Neural progenitor cell (in vitro differentiated cells): ENCODE measurements around the gene SLC6A3.

ENCODE experiments used
- CTCF ChIP-seq: fragments of 200-600 bp; sonication (generic); IDR thresholded peaks from 2 replicates; pipeline ENCODE4 v1.5.1; 2017; ENCODE audit warnings: antibody characterized with exemption, mild to moderate bottlenecking
- EZH2 ChIP-seq: fragments of 200-600 bp; sonication (generic); IDR thresholded peaks from 2 replicates; pipeline ENCODE4 v1.6.1; 2017; ENCODE audit warnings: antibody characterized with exemption, mild to moderate bottlenecking, moderate library complexity
- EZH2phosphoT487 ChIP-seq: fragments of 200-600 bp; sonication (generic); IDR thresholded peaks from 2 replicates; pipeline ENCODE4 v1.6.1; 2017; ENCODE audit warnings: antibody characterized with exemption

DNA sequence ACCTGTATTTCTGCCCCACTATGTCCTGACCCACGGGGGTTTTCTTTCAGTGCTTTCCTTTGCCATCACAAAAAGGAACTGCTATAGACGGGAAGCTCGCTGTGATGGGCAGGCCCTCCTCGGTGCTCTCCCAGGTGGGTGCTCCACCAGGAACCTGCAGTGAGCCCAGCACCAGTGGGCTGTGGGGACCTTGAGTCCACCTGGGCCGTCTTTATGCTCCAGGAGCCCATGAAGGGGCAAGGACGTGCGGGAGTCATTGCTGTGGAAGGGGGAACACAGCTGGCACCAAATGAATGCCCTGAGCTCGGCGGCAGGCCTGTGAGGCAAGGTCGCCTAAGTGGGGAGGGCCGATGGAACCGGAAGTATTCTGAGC, 36.7 kb upstream of the SLC6A3 start:
- TF ChIP-seq EZH2: no peak
- TF ChIP-seq CTCF: no peak
- TF ChIP-seq EZH2phosphoT487: no peak
